IMR-90 (cell line): ENCODE measurements around the gene ELL2. TPM values are rescaled to one million over a fixed set of nuclear protein-coding genes. Genes with fewer than 3 reads are reported as not detected.

Experiments
- ATAC-seq: fragments of 200-7000 bp; cut with Tn5 transposase; 2 replicates; pipeline ENCODE4 v1.9.1; 2020; ENCODE audit warnings: low read depth, mild to moderate bottlenecking, moderate library complexity
- BruUV-seq: library from RNA; stranded (reverse); fragments of 400-500 nt; replicated peaks from 2 replicates; lab custom pipeline; 2021; lab: Mats Ljungman, UMichigan
- CTCF ChIA-PET: fragments of 300-600 bp; formaldehyde crosslinking; extraction: SDS; loops from one replicate; lab custom pipeline; 2021; ENCODE audit warnings: antibody characterized with exemption; lab: Yijun Ruan, JAX
- POLR2A ChIA-PET: fragments of 300-600 bp; sonication (Branson Sonifier 250); formaldehyde crosslinking; loops from one replicate; lab custom pipeline; 2022; ENCODE audit warnings: antibody characterized with exemption; ENCODE audit not compliant: unreplicated experiment; lab: Charles Lee
- DNase-seq: peaks from one replicate; pipeline ENCODE4 v3.0.0; 2013
- H2AFZ ChIP-seq: replicated peaks from 2 replicates; pipeline ENCODE3; 2013; ENCODE audit warnings: low read length, mild to moderate bottlenecking; ENCODE audit not compliant: poor library complexity
- H2AK5ac ChIP-seq: 2 replicates; pipeline ENCODE4 v1.6.1; 2013; ENCODE audit warnings: low read depth, low read length, inconsistent platforms
- H2AK9ac ChIP-seq: replicated peaks from 2 replicates; pipeline ENCODE3; 2013; ENCODE audit warnings: mild to moderate bottlenecking, low read depth, low read length, moderate library complexity; ENCODE audit not compliant: poor library complexity
- H2BK120ac ChIP-seq: 2 replicates; pipeline ENCODE4 v1.6.1; 2013; ENCODE audit warnings: low read depth, low read length, inconsistent platforms
- H2BK15ac ChIP-seq: 3 replicates; pipeline ENCODE4 v1.6.1; 2013; ENCODE audit warnings: low read depth, low read length, inconsistent platforms
- H2BK20ac ChIP-seq: 2 replicates; pipeline ENCODE4 v1.6.1; 2013; ENCODE audit warnings: low read depth, mild to moderate bottlenecking, inconsistent platforms, low read length, moderate library complexity
- H2BK5ac ChIP-seq: 2 replicates; pipeline ENCODE4 v1.6.1; 2013; ENCODE audit warnings: mild to moderate bottlenecking, low read depth, low read length, inconsistent platforms; ENCODE audit not compliant: poor library complexity, severe bottlenecking
- H3K14ac ChIP-seq: replicated peaks from 2 replicates; pipeline ENCODE4 v1.6.1; 2013; ENCODE audit warnings: low read depth, low read length, inconsistent platforms
- H3K18ac ChIP-seq: 2 replicates; pipeline ENCODE4 v1.6.1; 2013; ENCODE audit warnings: low read depth, low read length, control low read depth
- H3K23ac ChIP-seq: 2 replicates; pipeline ENCODE4 v1.6.1; 2013; ENCODE audit warnings: low read depth, low read length, inconsistent platforms
- H3K27ac ChIP-seq: 2 replicates; pipeline ENCODE4 v1.5.1; 2013; ENCODE audit warnings: mild to moderate bottlenecking, control low read depth, low read length; ENCODE audit not compliant: insufficient read depth
- H3K27me3 ChIP-seq: 2 replicates; pipeline ENCODE4 v1.6.1; 2013; ENCODE audit warnings: low read length; ENCODE audit not compliant: control insufficient read depth, insufficient read depth
- H3K36me3 ChIP-seq: 2 replicates; pipeline ENCODE4 v1.6.1; 2013; ENCODE audit warnings: low read length, mixed read lengths; ENCODE audit not compliant: control insufficient read depth, insufficient read depth
- H3K4ac ChIP-seq: 2 replicates; pipeline ENCODE4 v1.6.1; 2013; ENCODE audit warnings: low read depth, low read length, inconsistent platforms
- H3K4me1 ChIP-seq: 2 replicates; pipeline ENCODE4 v1.6.1; 2013; ENCODE audit warnings: low read length, mixed read lengths; ENCODE audit not compliant: control insufficient read depth, insufficient read depth
- H3K4me2 ChIP-seq: 2 replicates; pipeline ENCODE4 v1.6.1; 2013; ENCODE audit warnings: low read depth, mild to moderate bottlenecking, control low read depth, low read length, moderate library complexity
- H3K4me3 ChIP-seq: 2 replicates; pipeline ENCODE4 v1.5.1; 2013; ENCODE audit warnings: low read depth, mild to moderate bottlenecking, control low read depth, low read length, moderate library complexity; ENCODE audit not compliant: insufficient read depth
- H3K56ac ChIP-seq: 2 replicates; pipeline ENCODE4 v1.6.1; 2013; ENCODE audit warnings: low read length, inconsistent platforms; ENCODE audit not compliant: insufficient read depth; ENCODE audit errors: extremely low read depth
- H3K79me1 ChIP-seq, 2 experiments: 2 replicates each; pipeline ENCODE4 v1.6.1; 2013; ENCODE audit warnings: low read length in 2 of 2, inconsistent platforms in 1 of 2, low read depth in 1 of 2
- H3K9ac ChIP-seq: 2 replicates; pipeline ENCODE4 v1.6.1; 2013; ENCODE audit warnings: low read depth, low read length, control low read depth
- H3K9me1 ChIP-seq: 2 replicates; pipeline ENCODE4 v1.6.1; 2013; ENCODE audit warnings: low read length, inconsistent platforms; ENCODE audit not compliant: insufficient read depth
- H3K9me3 ChIP-seq: 2 replicates; pipeline ENCODE4 v1.6.1; 2013; ENCODE audit warnings: low read length; ENCODE audit not compliant: control insufficient read depth, insufficient read depth
- H4K20me1 ChIP-seq: 2 replicates; pipeline ENCODE4 v1.6.1; 2013; ENCODE audit warnings: low read length, inconsistent platforms; ENCODE audit not compliant: insufficient read depth
- H4K5ac ChIP-seq: 2 replicates; pipeline ENCODE4 v1.6.1; 2013; ENCODE audit warnings: mild to moderate bottlenecking, low read depth, low read length, control low read depth
- H4K8ac ChIP-seq, 2 experiments: 2 replicates each; pipeline ENCODE4 v1.6.1; 2013; ENCODE audit warnings: low read depth in 2 of 2, low read length in 2 of 2, control low read depth in 1 of 2, inconsistent platforms in 1 of 2
- H4K91ac ChIP-seq: 2 replicates; pipeline ENCODE4 v1.6.1; 2013; ENCODE audit warnings: low read depth, low read length, inconsistent platforms; ENCODE audit not compliant: insufficient read depth
- RCOR1 ChIP-seq: IDR thresholded peaks from 2 replicates; pipeline ENCODE4 v1.6.1; 2012; ENCODE audit warnings: mild to moderate bottlenecking, low read length, improper control_type of control experiment; ENCODE audit not compliant: insufficient replicate concordance
- WGBS, 2 experiments: methylation state at CpG; one replicate each; pipeline versions ENCODE4 v1.1.5 to v1.1.7; 2013; ENCODE audit warnings: missing lambda C conversion rate in 2 of 2; ENCODE audit not compliant: insufficient read length in 1 of 2; ENCODE audit errors: extremely low coverage in 2 of 2; 5-methylcytosine and 5-hydroxymethylcytosine counted together
- dilution Hi-C: fragments of 300-500 bp; cut with HindIII; formaldehyde crosslinking; loops from one replicate; pipeline ENCODE4 v1.14.3; 2018; ENCODE audit warnings: low sequenced_read_pairs; ENCODE audit not compliant: unreplicated experiment
- in situ Hi-C: fragments of 300-500 bp; cut with MboI; formaldehyde crosslinking; loops from 3 replicates; pipeline ENCODE4 v1.14.3; 2019; ENCODE audit warnings: low sequenced_read_pairs, inconsistent platforms, mixed read lengths
- intact Hi-C: fragments of 100-400 bp; cut with micrococcal nuclease; formaldehyde crosslinking; loops from 2 replicates; pipeline ENCODE4 v1.10.0; 2022
- polyA plus RNA-seq, 3 experiments: library from polyadenylated mRNA; depleted of rRNA; stranded (reverse); fragments of >200 nt; gene quantifications; 2 replicates each; pipeline ENCODE4 v1.2.3, GENCODE V29; 2012; ENCODE audit warnings: low replicate concordance in 1 of 3
- total RNA-seq: library from RNA; depleted of rRNA; stranded (reverse); fragments of >200 nt; gene quantifications from 2 replicates; pipeline ENCODE4 v1.2.3, GENCODE V29; 2012

Gene ELL2
- total and polyA plus RNA-seq, 2 of the 4 experiments (the other 2 are of a cell fraction): 61.4 to 92.5 TPM

GRCh38 chr5:95969055-95969454 lies 7.4 kb upstream of the ELL2 start:
- in situ Hi-C loops: no loop called here

More at GRCh38 chr5:95969055-95969454, 7.4 kb upstream of the ELL2 start:
- Histone ChIP-seq H4K5ac (no peak overlapping the region; the same call in 1 of the 2 replicates), H3K23ac (no peak overlapping the region), H2BK15ac (0 out of 3 replicates have a peak overlapping the region, but pooled peaks have one; percentile 11), H2BK20ac (no peak overlapping the region), H3K9me3 (peaks cover 2% of the 10 kb centered on the region; the same call in 1 of the 2 replicates), H2AK9ac (no peak overlapping the region), H2BK120ac (no peak overlapping the region), H3K27ac (no peak overlapping the region), H3K14ac (no peak overlapping the region), H3K4me2 (no peak overlapping the region), H3K4me1 (peaks cover 10% of the 10 kb centered on the region), H3K4me3 (no peak overlapping the region), H4K91ac (no peak overlapping the region), H3K18ac (peak overlapping the region; percentile 46; the same call in 1 of the 2 replicates), H3K9ac (no peak overlapping the region), H4K8ac (no peak overlapping the region), H3K36me3 (no peaks in the 10 kb centered on the region), H3K9me1 (0 out of 2 replicates have a peak, but pooled peaks cover 3% of the 10 kb centered on the region), H3K79me1 (peaks cover 5 to 8% of the 10 kb centered on the region in 2 experiments; a peak in 3 of 4 replicates), H3K4ac (no peak overlapping the region), H2AFZ (no peak overlapping the region), H2BK5ac (peak overlapping the region; percentile 70), H3K56ac (no peak overlapping the region), H4K20me1 (no peaks in the 10 kb centered on the region), H2AK5ac (no peak overlapping the region), H3K27me3 (no peaks in the 10 kb centered on the region)
- no TSS peak for BruUV-seq
- POLR2A ChIA-PET: no interaction called here
- 98% methylated on average over 5 of the region's 5 CpGs; no CpG with 5 or more reads in 1 of the 2 experiments for WGBS, 2 experiments
- CTCF ChIA-PET: no interaction called here
- intact Hi-C loops: no loop called here
- no peak for DNase-seq
- ATAC-seq: no peak
- dilution Hi-C loops: no loop called here
- TF ChIP-seq RCOR1: no peak
